ENCODE data around the gene ID3.
A peak's percentile ranks its signal among the peaks of the same experiment; 100 is the strongest.
"Not testable (repeated sequence)": the region's sequence is repeated elsewhere in the genome, so short reads cannot be mapped to it uniquely, and the experiment has no call there.

The ID3 gene

GRCh38 chr1:23589585-23589986 lies 30.3 kb upstream of the ID3 start:
- no peak overlapping the region for H3K4me3 ChIP-seq (ENCODE audit: low read depth, low read length)

GRCh38 chr1:23588749-23589548 lies 29.6 kb upstream of the ID3 start:
- H3K4me3 ChIP-seq (ENCODE audit: low read depth, low read length): no peak overlapping the region

- H3K4me3 ChIP-seq (ENCODE audit: low read depth, low read length): no peak overlapping the region
These were observed 26.2 kb upstream of the ID3 start for GRCh38 chr1:23585321-23586022.

- not testable (repeated sequence) for H3K4me3 ChIP-seq (ENCODE audit: low read depth, low read length)
These were observed 24.4 kb upstream of the ID3 start for GRCh38 chr1:23583727-23584126.

GRCh38 chr1:23582820-23583219 lies 23.5 kb upstream of the ID3 start:
- H3K4me3 ChIP-seq (ENCODE audit: low read depth, low read length): no peak overlapping the region

- no peak overlapping the region for H3K4me3 ChIP-seq (ENCODE audit: low read depth, low read length)
These were observed 21.9 kb upstream of the ID3 start for GRCh38 chr1:23581219-23581618.

- H3K4me3 ChIP-seq (ENCODE audit: low read depth, low read length): no peak overlapping the region
These were observed 19.7 kb upstream of the ID3 start for GRCh38 chr1:23578997-23579363.

GRCh38 chr1:23578311-23578996 lies 19.2 kb upstream of the ID3 start:
- no peak overlapping the region for H3K4me3 ChIP-seq (ENCODE audit: low read depth, low read length)

GRCh38 chr1:23577056-23578004 lies 18.0 kb upstream of the ID3 start:
- no peak overlapping the region for H3K4me3 ChIP-seq (ENCODE audit: low read depth, low read length)

GRCh38 chr1:23576338-23577055 lies 17.2 kb upstream of the ID3 start:
- H3K4me3 ChIP-seq (ENCODE audit: low read depth, low read length): no peak overlapping the region

GRCh38 chr1:23575226-23575810 lies 16.0 kb upstream of the ID3 start:
- no peak overlapping the region for H3K4me3 ChIP-seq (ENCODE audit: low read depth, low read length)

- H3K4me3 ChIP-seq (ENCODE audit: low read depth, low read length): no peak overlapping the region
These were observed 15.0 kb upstream of the ID3 start for GRCh38 chr1:23574265-23574754.

GRCh38 chr1:23573574-23574182 lies 14.4 kb upstream of the ID3 start:
- H3K4me3 ChIP-seq (ENCODE audit: low read depth, low read length): no peak overlapping the region

- no peak overlapping the region for H3K4me3 ChIP-seq (ENCODE audit: low read depth, low read length)
These were observed 12.2 kb upstream of the ID3 start for GRCh38 chr1:23571465-23571864.

- H3K4me3 ChIP-seq (ENCODE audit: low read depth, low read length): no peak overlapping the region
These were observed 10.8 kb upstream of the ID3 start for GRCh38 chr1:23570001-23570691.

- H3K4me3 ChIP-seq (ENCODE audit: low read depth, low read length): peak overlapping the region; percentile 41
These were observed 9.5 kb upstream of the ID3 start for GRCh38 chr1:23568608-23569383.

- H3K4me3 ChIP-seq (ENCODE audit: low read depth, low read length): peak overlapping the region; percentile 41
These were observed 8.8 kb upstream of the ID3 start for GRCh38 chr1:23567996-23568607.
